Measurements from ENCODE around the gene PRKCD.

Gene PRKCD

GRCh38 chr3:53160660-53161449 is at the start of gene PRKCD:
Gene PRKCD, plus strand, starts transcription at chr3:53161209. Its CDS starts 17,214 bp downstream, at chr3:53178423.
- DNase-seq: peak; percentile 74

- no peak for DNase-seq
These were observed 49.2 kb upstream of the PRKCD start for GRCh38 chr3:53111822-53112221.

- no peak for DNase-seq
These were observed 47.6 kb upstream of the PRKCD start for GRCh38 chr3:53113293-53114010.

- peak; percentile 62 for DNase-seq
These were observed 47.0 kb upstream of the PRKCD start for GRCh38 chr3:53114011-53114400.

- DNase-seq: no peak
These were observed 46.5 kb upstream of the PRKCD start for GRCh38 chr3:53114412-53115074.

GRCh38 chr3:53116956-53117355 is 44.1 kb upstream of the PRKCD start:
- DNase-seq: no peak

GRCh38 chr3:53120336-53120735 is 40.7 kb upstream of the PRKCD start:
- no peak for DNase-seq

- no peak for DNase-seq
These were observed 38.6 kb upstream of the PRKCD start for GRCh38 chr3:53122255-53122932.

- no peak for DNase-seq
These were observed 38.1 kb upstream of the PRKCD start for GRCh38 chr3:53122933-53123305.

- DNase-seq: no peak
These were observed 37.5 kb upstream of the PRKCD start for GRCh38 chr3:53123510-53123909.

GRCh38 chr3:53123953-53124352 is 37.1 kb upstream of the PRKCD start:
- DNase-seq: no peak

GRCh38 chr3:53126601-53127000 is 34.4 kb upstream of the PRKCD start:
- DNase-seq: no peak

GRCh38 chr3:53129344-53129743 is 31.7 kb upstream of the PRKCD start:
- no peak for DNase-seq

- DNase-seq: peak; percentile 95
These were observed 30.6 kb upstream of the PRKCD start, which contains the start of gene RFT1 for GRCh38 chr3:53130179-53131061. Gene RFT1, minus strand, starts transcription at chr3:53130435. Its CDS starts 35 bp downstream, at chr3:53130400.

GRCh38 chr3:53131096-53131495 is 29.9 kb upstream of the PRKCD start:
- no peak for DNase-seq

GRCh38 chr3:53132347-53132746 is 28.7 kb upstream of the PRKCD start:
- DNase-seq: no peak

- peak; percentile 42 for DNase-seq
These were observed 26.3 kb upstream of the PRKCD start for GRCh38 chr3:53134631-53135232.

GRCh38 chr3:53137221-53137620 is 23.8 kb upstream of the PRKCD start:
- DNase-seq: no peak

- no peak for DNase-seq
These were observed 23.1 kb upstream of the PRKCD start for GRCh38 chr3:53137835-53138446.

- no peak for DNase-seq
These were observed 20.8 kb upstream of the PRKCD start for GRCh38 chr3:53139906-53140846.

Measured in activated effector memory CD4-positive, alpha-beta T cell treated with Interleukin-2 at 50 U/mL for 16 hours (primary cell).